ENCODE results near the gene FOXM1. TPM values are rescaled to one million over a fixed set of nuclear protein-coding genes. Genes with fewer than 3 reads are reported as not detected.

FOXM1 gene
- total RNA-seq, 1 experiment from 2014 or later: 76.9 TPM

GRCh38 chr12:2858944-2859421 is 18.0 kb downstream of the FOXM1 start:
- no peak for DNase-seq

GRCh38 chr12:2858334-2858733 is 18.6 kb downstream of the FOXM1 start:
- H3K27me3 ChIP-seq (ENCODE audit: control insufficient read depth, insufficient read depth, low read length): no peaks in the 10 kb centered on the region
- no peak for DNase-seq
- no peak overlapping the region for H3K4me3 ChIP-seq (ENCODE audit: insufficient read depth, low read depth, low read length)
- H3K36me3 ChIP-seq (replicated peaks; ENCODE audit: control insufficient read depth, insufficient read depth, low read length): peaks cover 17% of the 10 kb centered on the region

More at GRCh38 chr12:2858944-2859421, 18.0 kb downstream of the FOXM1 start:
- Histone ChIP-seq H3K4me3 (ENCODE audit: insufficient read depth, low read depth, low read length) (no peak overlapping the region), H3K27me3 (ENCODE audit: control insufficient read depth, insufficient read depth, low read length) (no peaks in the 10 kb centered on the region), H3K36me3 (replicated peaks; ENCODE audit: control insufficient read depth, insufficient read depth, low read length) (peaks cover 21% of the 10 kb centered on the region)

- no peak overlapping the region for H3K4me3 ChIP-seq (ENCODE audit: insufficient read depth, low read depth, low read length)
- peaks cover 12% of the 10 kb centered on the region for H3K36me3 ChIP-seq (replicated peaks; ENCODE audit: control insufficient read depth, insufficient read depth, low read length)
- no peaks in the 10 kb centered on the region for H3K27me3 ChIP-seq (ENCODE audit: control insufficient read depth, insufficient read depth, low read length)
- no peak for DNase-seq
Measured at GRCh38 chr12:2857576-2857975, 19.4 kb downstream of the FOXM1 start.

- Histone ChIP-seq H3K4me3 (ENCODE audit: insufficient read depth, low read depth, low read length) (no peak within 1 kb of the TSS), H3K36me3 (replicated peaks; ENCODE audit: control insufficient read depth, insufficient read depth, low read length) (peaks cover 12% of the 10 kb centered on the region), H3K27me3 (ENCODE audit: control insufficient read depth, insufficient read depth, low read length) (no peaks in the 10 kb centered on the region)
- DNase-seq: peak; percentile 88
Measured at GRCh38 chr12:2857021-2857431, 19.9 kb downstream of the FOXM1 start, which contains the start of gene TEX52. TEX52 (minus strand) TSS chr12:2857039; CDS start chr12:2857026, 13 bp downstream.

- Histone ChIP-seq H3K4me3 (ENCODE audit: insufficient read depth, low read depth, low read length) (no peak overlapping the region), H3K27me3 (ENCODE audit: control insufficient read depth, insufficient read depth, low read length) (no peaks in the 10 kb centered on the region), H3K36me3 (replicated peaks; ENCODE audit: control insufficient read depth, insufficient read depth, low read length) (peaks cover 12% of the 10 kb centered on the region)
- DNase-seq: no peak
Measured at GRCh38 chr12:2856051-2856450, 20.9 kb downstream of the FOXM1 start.

GRCh38 chr12:2855546-2855945 is 21.4 kb downstream of the FOXM1 start:
- H3K27me3 ChIP-seq (ENCODE audit: control insufficient read depth, insufficient read depth, low read length): no peaks in the 10 kb centered on the region
- no peak for DNase-seq
- no peak overlapping the region for H3K4me3 ChIP-seq (ENCODE audit: insufficient read depth, low read depth, low read length)
- H3K36me3 ChIP-seq (replicated peaks; ENCODE audit: control insufficient read depth, insufficient read depth, low read length): peaks cover 12% of the 10 kb centered on the region

GRCh38 chr12:2854669-2855453 is 22.1 kb downstream of the FOXM1 start:
- Histone ChIP-seq H3K36me3 (replicated peaks; ENCODE audit: control insufficient read depth, insufficient read depth, low read length) (peaks cover 9% of the 10 kb centered on the region), H3K4me3 (ENCODE audit: insufficient read depth, low read depth, low read length) (no peak overlapping the region), H3K27me3 (ENCODE audit: control insufficient read depth, insufficient read depth, low read length) (no peaks in the 10 kb centered on the region)
- DNase-seq: peak; percentile 42

GRCh38 chr12:2853626-2854025 is 23.3 kb downstream of the FOXM1 start:
- peak; percentile 96 for DNase-seq
- Histone ChIP-seq H3K4me3 (ENCODE audit: insufficient read depth, low read depth, low read length) (no peak overlapping the region), H3K36me3 (replicated peaks; ENCODE audit: control insufficient read depth, insufficient read depth, low read length) (no peaks in the 10 kb centered on the region), H3K27me3 (ENCODE audit: control insufficient read depth, insufficient read depth, low read length) (no peaks in the 10 kb centered on the region)

- Histone ChIP-seq H3K36me3 (replicated peaks; ENCODE audit: control insufficient read depth, insufficient read depth, low read length) (no peaks in the 10 kb centered on the region), H3K27me3 (ENCODE audit: control insufficient read depth, insufficient read depth, low read length) (no peaks in the 10 kb centered on the region), H3K4me3 (ENCODE audit: insufficient read depth, low read depth, low read length) (no peak overlapping the region)
- no peak for DNase-seq
Measured at GRCh38 chr12:2851931-2852330, 25.0 kb downstream of the FOXM1 start.

GRCh38 chr12:2845280-2845679 is 31.7 kb downstream of the FOXM1 start:
- DNase-seq: peak; percentile 65
- Histone ChIP-seq H3K36me3 (replicated peaks; ENCODE audit: control insufficient read depth, insufficient read depth, low read length) (no peaks in the 10 kb centered on the region; the same call in 1 of the 2 replicates), H3K27me3 (ENCODE audit: control insufficient read depth, insufficient read depth, low read length) (no peaks in the 10 kb centered on the region; the same call in 1 of the 2 replicates), H3K4me3 (ENCODE audit: insufficient read depth, low read depth, low read length) (no peak overlapping the region)

- DNase-seq: no peak
- H3K4me3 ChIP-seq (ENCODE audit: insufficient read depth, low read depth, low read length): no peak overlapping the region
- no peaks in the 10 kb centered on the region; the same call in 1 of the 2 replicates for H3K36me3 ChIP-seq (replicated peaks; ENCODE audit: control insufficient read depth, insufficient read depth, low read length)
- no peaks in the 10 kb centered on the region; the same call in 1 of the 2 replicates for H3K27me3 ChIP-seq (ENCODE audit: control insufficient read depth, insufficient read depth, low read length)
Measured at GRCh38 chr12:2844786-2845185, 32.2 kb downstream of the FOXM1 start.

GRCh38 chr12:2842948-2843347 is 34.0 kb downstream of the FOXM1 start:
- H3K4me3 ChIP-seq (ENCODE audit: insufficient read depth, low read depth, low read length): no peak overlapping the region
- no peaks in the 10 kb centered on the region; the same call in 1 of the 2 replicates for H3K27me3 ChIP-seq (ENCODE audit: control insufficient read depth, insufficient read depth, low read length)
- no peak for DNase-seq
- H3K36me3 ChIP-seq (replicated peaks; ENCODE audit: control insufficient read depth, insufficient read depth, low read length): no peaks in the 10 kb centered on the region; the same call in 1 of the 2 replicates

GRCh38 chr12:2841056-2841650 is 35.8 kb downstream of the FOXM1 start:
- Histone ChIP-seq H3K4me3 (ENCODE audit: insufficient read depth, low read depth, low read length) (no peak overlapping the region), H3K36me3 (replicated peaks; ENCODE audit: control insufficient read depth, insufficient read depth, low read length) (no peaks in the 10 kb centered on the region; the same call in 1 of the 2 replicates), H3K27me3 (ENCODE audit: control insufficient read depth, insufficient read depth, low read length) (no peaks in the 10 kb centered on the region; the same call in 1 of the 2 replicates)
- DNase-seq: no peak

- H3K4me3 ChIP-seq (ENCODE audit: insufficient read depth, low read depth, low read length): no peak overlapping the region
- peaks cover 3% of the 10 kb centered on the region; the same call in 1 of the 2 replicates for H3K27me3 ChIP-seq (ENCODE audit: control insufficient read depth, insufficient read depth, low read length)
- DNase-seq: no peak
- no peaks in the 10 kb centered on the region for H3K36me3 ChIP-seq (replicated peaks; ENCODE audit: control insufficient read depth, insufficient read depth, low read length)
Measured at GRCh38 chr12:2836574-2836973, 40.4 kb downstream of the FOXM1 start.

Measured in H7 (cell line).